Kidney epithelial cell (primary cell): ENCODE data around the gene COL23A1. TPM values are rescaled to one million over a fixed set of nuclear protein-coding genes. Genes with fewer than 3 reads are reported as not detected.
"Not testable (repeated sequence)": the region's sequence is repeated elsewhere in the genome, so short reads cannot be mapped to it uniquely, and the experiment has no call there.

Experiments used
- DNase-seq: peaks from one replicate; pipeline ENCODE4 v3.0.0-alpha.2; 2010; ENCODE audit warnings: low read depth
- H3K27me3 ChIP-seq: 2 replicates; pipeline ENCODE4 v1.6.0; 2011; ENCODE audit warnings: low read length; ENCODE audit not compliant: control insufficient read depth, insufficient read depth
- H3K36me3 ChIP-seq: 2 replicates; pipeline ENCODE4 v1.5.1; 2011; ENCODE audit warnings: low read length; ENCODE audit not compliant: control insufficient read depth, insufficient read depth
- H3K4me3 ChIP-seq: 2 replicates; pipeline ENCODE4 v1.5.1; 2011; ENCODE audit warnings: low read depth, mild to moderate bottlenecking, control low read depth, low read length
- total RNA-seq: library from RNA; depleted of rRNA; stranded (reverse); fragments of >200 nt; gene quantifications from 2 replicates; pipeline ENCODE4 v1.2.3, GENCODE V29; 2015
- TF ChIP-seq, protein P1 (sequence below): IDR thresholded peaks from 2 replicates; pipeline ENCODE4 v1.5.1; 2011; ENCODE audit warnings: mild to moderate bottlenecking, moderate library complexity, low read length, control low read depth, inconsistent platforms; ENCODE audit not compliant: insufficient read depth, poor library complexity, severe bottlenecking

The COL23A1 gene
- total RNA-seq, 1 donor from 2014 or later: 0.17 TPM

DNA sequence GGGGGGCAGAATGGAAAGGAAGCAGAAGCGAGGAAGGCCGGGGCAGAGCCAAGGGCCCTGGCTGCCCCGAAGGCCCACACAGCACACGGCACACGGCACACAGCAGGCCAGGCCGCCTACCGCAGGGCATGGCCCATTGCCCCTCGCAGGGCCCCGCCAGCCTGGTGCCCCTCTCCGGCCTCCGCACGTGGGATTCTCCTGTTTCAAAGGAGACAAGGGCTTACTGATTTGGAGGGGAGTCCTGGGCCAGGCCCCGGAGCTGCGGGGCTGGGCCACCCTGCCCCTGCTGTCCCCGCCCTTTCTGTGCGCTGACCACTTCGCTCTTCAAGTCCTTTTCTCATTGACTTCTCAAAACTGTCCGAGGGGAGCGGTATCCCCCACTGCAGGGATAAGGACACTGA is 349.9 kb downstream of the COL23A1 start:
- no peak for DNase-seq
- no peaks in the 10 kb centered on the region for H3K36me3 ChIP-seq
- H3K4me3 ChIP-seq: no peak overlapping the region
- TF ChIP-seq, protein P1, sequence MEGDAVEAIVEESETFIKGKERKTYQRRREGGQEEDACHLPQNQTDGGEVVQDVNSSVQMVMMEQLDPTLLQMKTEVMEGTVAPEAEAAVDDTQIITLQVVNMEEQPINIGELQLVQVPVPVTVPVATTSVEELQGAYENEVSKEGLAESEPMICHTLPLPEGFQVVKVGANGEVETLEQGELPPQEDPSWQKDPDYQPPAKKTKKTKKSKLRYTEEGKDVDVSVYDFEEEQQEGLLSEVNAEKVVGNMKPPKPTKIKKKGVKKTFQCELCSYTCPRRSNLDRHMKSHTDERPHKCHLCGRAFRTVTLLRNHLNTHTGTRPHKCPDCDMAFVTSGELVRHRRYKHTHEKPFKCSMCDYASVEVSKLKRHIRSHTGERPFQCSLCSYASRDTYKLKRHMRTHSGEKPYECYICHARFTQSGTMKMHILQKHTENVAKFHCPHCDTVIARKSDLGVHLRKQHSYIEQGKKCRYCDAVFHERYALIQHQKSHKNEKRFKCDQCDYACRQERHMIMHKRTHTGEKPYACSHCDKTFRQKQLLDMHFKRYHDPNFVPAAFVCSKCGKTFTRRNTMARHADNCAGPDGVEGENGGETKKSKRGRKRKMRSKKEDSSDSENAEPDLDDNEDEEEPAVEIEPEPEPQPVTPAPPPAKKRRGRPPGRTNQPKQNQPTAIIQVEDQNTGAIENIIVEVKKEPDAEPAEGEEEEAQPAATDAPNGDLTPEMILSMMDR: no peak
- no peaks in the 10 kb centered on the region for H3K27me3 ChIP-seq

DNA sequence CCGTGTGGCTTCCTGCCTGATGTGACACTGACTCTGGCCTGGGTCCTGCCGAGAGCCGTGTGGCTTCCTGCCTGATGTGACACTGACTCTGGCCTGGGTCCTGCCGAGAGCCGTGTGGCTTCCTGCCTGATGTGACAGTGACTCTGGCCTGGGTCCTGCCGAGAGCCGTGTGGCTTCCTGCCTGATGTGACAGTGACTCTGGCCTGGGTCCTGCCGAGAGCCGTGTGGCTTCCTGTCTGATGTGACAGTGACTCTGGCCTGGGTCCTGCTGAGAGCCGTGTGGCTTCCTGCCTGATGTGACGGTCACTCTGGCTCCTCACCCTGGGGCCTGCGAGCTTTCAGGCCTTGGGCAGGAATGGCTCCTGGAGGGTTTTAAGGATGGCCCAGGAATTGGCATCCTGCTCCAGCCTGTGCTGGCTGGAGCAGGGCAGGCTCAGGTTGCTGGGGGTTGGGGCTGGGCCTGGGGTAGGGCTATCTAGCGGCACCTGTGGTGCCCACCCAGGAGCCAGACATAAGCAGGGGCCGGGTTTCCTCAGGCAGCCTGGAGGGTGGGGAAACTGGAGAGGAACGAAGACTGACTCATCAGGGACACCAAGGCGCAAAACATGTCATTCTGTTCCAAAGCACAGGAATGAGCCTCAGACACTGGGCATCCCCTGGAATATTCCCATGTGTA is 350.4 kb downstream of the COL23A1 start:
- not testable (repeated sequence) for DNase-seq, H3K4me3 ChIP-seq, H3K36me3 ChIP-seq, H3K27me3 ChIP-seq

DNA sequence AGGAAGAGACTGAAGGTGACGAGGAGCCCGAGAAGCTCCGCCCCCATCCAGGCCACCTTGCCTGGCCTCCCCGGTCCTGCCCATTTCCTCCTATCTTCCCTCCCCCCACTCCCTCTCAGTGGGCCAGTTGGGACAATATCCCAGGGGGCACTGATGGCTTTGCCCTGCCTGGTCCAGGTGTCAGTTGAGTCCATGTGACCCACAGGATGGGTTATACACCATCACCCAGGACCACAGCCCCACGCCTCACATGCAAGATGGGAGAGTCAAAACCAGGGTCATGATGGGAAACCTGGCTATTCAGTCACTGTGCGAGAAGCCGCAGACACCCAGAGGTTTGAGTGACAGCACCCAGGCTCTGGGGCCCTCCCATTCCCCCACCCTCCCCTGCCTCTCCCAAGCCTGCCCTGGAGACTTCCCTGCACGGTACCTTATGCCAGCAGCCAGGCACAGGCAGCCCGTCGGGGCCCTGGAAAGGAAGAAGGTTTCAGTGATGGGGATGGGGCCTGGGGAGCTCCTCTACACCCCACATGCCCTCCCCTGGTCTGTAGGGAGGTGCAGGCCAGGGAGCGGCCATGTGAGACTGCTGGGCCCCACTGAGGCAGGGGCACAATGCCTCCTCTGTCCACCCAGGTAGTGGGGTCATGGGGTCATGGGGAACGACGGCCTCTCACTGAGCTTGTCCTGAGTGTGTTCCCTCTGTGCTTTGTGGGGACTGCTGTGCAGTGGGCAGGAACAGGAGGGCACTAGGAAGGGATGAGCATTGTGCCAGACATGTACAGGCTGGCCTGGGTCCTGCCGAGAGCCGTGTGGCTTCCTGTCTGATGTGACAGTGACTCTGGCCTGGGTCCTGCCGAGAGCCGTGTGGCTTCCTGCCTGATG is 351.2 kb downstream of the COL23A1 start:
- no peak overlapping the region for H3K4me3 ChIP-seq
- DNase-seq: no peak
- TF ChIP-seq, protein P1: no peak

DNA sequence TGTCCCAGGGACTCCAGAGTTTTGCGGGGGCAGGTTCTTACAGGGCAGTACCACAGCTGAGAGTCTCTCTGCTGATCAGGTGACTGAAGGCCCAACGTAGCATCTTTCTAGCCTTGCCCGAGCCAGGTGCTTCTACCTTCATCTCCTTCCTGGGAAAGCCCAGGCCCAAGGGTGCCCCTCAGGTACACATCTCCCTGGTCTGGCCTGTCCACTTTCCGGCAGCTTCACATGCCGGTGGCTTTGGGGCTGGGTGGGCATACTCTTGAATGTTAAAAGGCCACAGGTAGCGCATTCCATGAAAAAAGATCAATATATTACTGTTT is 351.9 kb downstream of the COL23A1 start:
- TF ChIP-seq, protein P1: no peak
- H3K36me3 ChIP-seq: no peaks in the 10 kb centered on the region
- H3K4me3 ChIP-seq: no peak overlapping the region

More for the DNA sequence above, 351.2 kb downstream of the COL23A1 start:
- no peaks in the 10 kb centered on the region for H3K36me3 ChIP-seq
- no peaks in the 10 kb centered on the region for H3K27me3 ChIP-seq

DNA sequence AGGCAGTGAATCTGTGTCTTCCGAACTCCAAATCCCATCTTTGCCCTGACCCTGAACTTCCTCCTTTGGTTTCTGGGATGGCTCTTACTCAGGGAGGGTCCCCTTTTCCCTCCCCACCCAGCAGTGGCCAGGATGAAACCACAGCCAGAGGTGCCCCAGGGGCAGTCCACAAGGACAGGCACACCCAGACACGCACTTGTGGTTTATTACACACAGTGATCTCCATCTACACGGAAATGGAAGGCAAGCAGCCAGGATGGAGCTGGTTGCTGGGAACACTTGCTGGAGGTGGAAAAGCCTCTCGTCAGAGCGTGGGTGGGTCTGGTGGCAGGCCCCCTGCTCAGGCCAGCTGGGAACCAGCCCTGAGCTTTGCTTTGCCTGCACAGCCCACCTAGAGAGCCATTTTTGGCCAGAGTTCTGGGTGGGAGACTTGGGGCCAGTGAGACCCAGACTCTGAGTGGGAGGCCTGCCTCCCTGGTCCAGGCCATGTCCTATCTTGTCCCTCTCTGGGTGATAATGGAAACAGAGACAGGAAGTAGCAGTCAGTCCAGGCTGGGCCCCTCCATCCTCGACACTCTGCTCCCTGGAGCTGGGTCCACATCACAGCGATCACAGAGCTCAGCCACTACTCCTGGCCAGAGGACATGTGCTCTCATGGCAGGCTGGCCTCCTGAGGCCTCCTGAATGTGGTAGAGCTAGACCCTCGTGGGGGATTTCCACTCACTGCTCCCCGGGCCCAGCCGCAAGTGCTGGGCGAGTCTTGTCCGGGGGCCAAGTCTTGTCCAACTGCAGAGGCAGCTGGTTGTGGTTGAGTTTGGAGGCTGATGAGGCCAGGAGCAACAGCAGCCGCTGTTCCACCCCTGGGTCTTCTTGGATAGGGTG is 352.5 kb downstream of the COL23A1 start:
- TF ChIP-seq, protein P1: no peak
- DNase-seq: no peak
- H3K27me3 ChIP-seq: no peaks in the 10 kb centered on the region
- H3K4me3 ChIP-seq: no peak overlapping the region
- no peaks in the 10 kb centered on the region for H3K36me3 ChIP-seq

More for the DNA sequence above, 351.9 kb downstream of the COL23A1 start:
- no peaks in the 10 kb centered on the region for H3K27me3 ChIP-seq
- no peak for DNase-seq

DNA sequence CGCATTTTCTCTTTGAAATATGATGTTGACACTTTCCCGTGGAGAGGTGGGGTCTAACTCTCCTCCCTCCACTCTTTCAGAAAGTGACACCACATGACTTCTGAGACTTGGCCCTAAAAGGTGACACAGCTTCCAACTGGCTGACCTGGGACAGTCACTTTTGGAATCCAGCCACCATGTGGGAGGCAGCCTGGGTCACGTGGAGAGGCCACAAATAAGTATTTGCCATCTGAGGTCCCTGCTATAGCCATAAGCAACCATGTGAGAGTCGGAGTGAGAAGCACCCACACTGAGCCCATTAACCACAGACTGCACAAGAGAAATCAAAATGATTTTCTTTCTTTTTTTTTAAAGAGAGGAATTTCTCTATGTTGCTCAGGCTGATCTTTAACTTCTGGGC is 353.5 kb downstream of the COL23A1 start:
- TF ChIP-seq, protein P1: no peak
- DNase-seq: no peak

More for the DNA sequence above, 353.5 kb downstream of the COL23A1 start:
- H3K36me3 ChIP-seq: no peaks in the 10 kb centered on the region
- no peak overlapping the region for H3K4me3 ChIP-seq
- no peaks in the 10 kb centered on the region for H3K27me3 ChIP-seq
